SK-N-SH (cell line): Measurements from ENCODE around the gene SOCS3. TPM values are rescaled to one million over a fixed set of nuclear protein-coding genes. Genes with fewer than 3 reads are reported as not detected.
A peak's percentile ranks its signal among the peaks of the same experiment; 100 is the strongest.

Source experiments
- CTCF ChIA-PET: fragments of 300-600, 350-600 bp; formaldehyde crosslinking; extraction: SDS; loops from one replicate; lab custom pipeline; 2021; lab: Yijun Ruan, JAX
- POLR2A ChIA-PET: fragments of 350-600 bp; sonication (Branson Sonifier 250); formaldehyde crosslinking; extraction: SDS; loops from one replicate; lab custom pipeline; 2020; ENCODE audit warnings: antibody characterized with exemption, inconsistent platforms; lab: Yijun Ruan, JAX
- DNase-seq: peaks from one replicate; pipeline ENCODE4 v3.0.0; 2012
- H2AFZ ChIP-seq: fragments of 200-600 bp; sonication (generic); 2 replicates; pipeline ENCODE4 v1.8.1; 2016; ENCODE audit warnings: antibody characterized with exemption, mild to moderate bottlenecking, low read depth
- H3F3A ChIP-seq: fragments of 200-600 bp; sonication (generic); replicated peaks from 2 replicates; pipeline ENCODE3; 2016; ENCODE audit warnings: antibody characterized with exemption, mild to moderate bottlenecking; ENCODE audit not compliant: insufficient read depth
- H3K27ac ChIP-seq, 2 experiments: fragments of 200-500 bp in 1 of 2; fragments of 200-600 bp in 1 of 2; sonication (Bioruptor generic) in 1 of 2; sonication (generic), shearing (Covaris generic) in 1 of 2; 2 replicates each; pipeline versions ENCODE4 v1.5.1 to v1.6.1; 2014 to 2016; ENCODE audit warnings: low read depth in 2 of 2, inconsistent platforms in 1 of 2, low read length in 1 of 2, mild to moderate bottlenecking in 1 of 2, mixed read lengths in 1 of 2
- H3K27me3 ChIP-seq: fragments of 200-600 bp; sonication (generic), shearing (Covaris generic); 2 replicates; pipeline ENCODE4 v1.6.1; 2016; ENCODE audit warnings: mixed run types; ENCODE audit not compliant: insufficient read depth
- H3K36me3 ChIP-seq, 2 experiments: fragments of 200-500 bp in 1 of 2; fragments of 200-600 bp in 1 of 2; sonication (Bioruptor generic) in 1 of 2; sonication (generic) in 1 of 2; replicated peaks in 1 of 2; 2 replicates each; pipeline versions ENCODE3 to v1.5.1; 2014 to 2016; ENCODE audit warnings: low read length in 1 of 2, mild to moderate bottlenecking in 1 of 2; ENCODE audit not compliant: insufficient read depth in 2 of 2, control insufficient read depth in 1 of 2
- H3K4me1 ChIP-seq, 2 experiments: fragments of 200-500 bp in 1 of 2; fragments of 200-600 bp in 1 of 2; sonication (Bioruptor generic) in 1 of 2; sonication (generic), shearing (Covaris generic) in 1 of 2; 2 replicates each; pipeline versions ENCODE4 v1.5.1 to v1.6.1; 2014 to 2016; ENCODE audit warnings: low read depth in 1 of 2, low read length in 1 of 2, mixed run types in 1 of 2; ENCODE audit not compliant: insufficient read depth in 2 of 2, control insufficient read depth in 1 of 2
- H3K4me2 ChIP-seq: fragments of 200-600 bp; sonication (generic), shearing (Covaris generic); 2 replicates; pipeline ENCODE4 v1.6.1; 2017; ENCODE audit warnings: mixed run types
- H3K4me3 ChIP-seq, 2 experiments: fragments of 200-500 bp in 1 of 2; fragments of 200-600 bp in 1 of 2; sonication (Bioruptor generic) in 1 of 2; sonication (generic), shearing (Covaris generic) in 1 of 2; 2 replicates each; pipeline versions ENCODE4 v1.5.1 to v1.8.1; 2014 to 2016; ENCODE audit warnings: low read depth in 2 of 2, inconsistent platforms in 1 of 2, low read length in 1 of 2, mild to moderate bottlenecking in 1 of 2, mixed read lengths in 1 of 2, moderate library complexity in 1 of 2
- H3K79me2 ChIP-seq: fragments of 200-600 bp; sonication (generic); 2 replicates; pipeline ENCODE4 v1.8.1; 2017; ENCODE audit warnings: mild to moderate bottlenecking; ENCODE audit not compliant: insufficient read depth
- H3K9ac ChIP-seq: fragments of 200-600 bp; sonication (generic); 2 replicates; pipeline ENCODE4 v1.6.1; 2017; ENCODE audit warnings: mixed run types
- H3K9me2 ChIP-seq: fragments of 200-600 bp; sonication (generic); 2 replicates; pipeline ENCODE4 v1.6.1; 2017; ENCODE audit warnings: mixed run types
- H3K9me3 ChIP-seq: fragments of 200-600 bp; sonication (generic); 2 replicates; pipeline ENCODE4 v1.6.1; 2017; ENCODE audit warnings: mixed run types, mild to moderate bottlenecking, moderate library complexity
- H4K20me1 ChIP-seq: fragments of 200-600 bp; sonication (generic); 2 replicates; pipeline ENCODE4 v1.6.1; 2017; ENCODE audit warnings: mild to moderate bottlenecking, mixed run types; ENCODE audit not compliant: insufficient read depth
- ELF1 ChIP-seq: IDR thresholded peaks from 2 replicates; pipeline ENCODE4 v1.4.0; 2012
- EP300 ChIP-seq, 2 experiments: IDR thresholded peaks; 2 replicates each; pipeline versions ENCODE4 v1.4.0 to v1.6.1; 2012; ENCODE audit warnings: borderline replicate concordance in 1 of 2, low read depth in 1 of 2, low read length in 1 of 2
- FOSL2 ChIP-seq: IDR thresholded peaks from 2 replicates; pipeline ENCODE4 v1.4.0; 2012; ENCODE audit warnings: low read depth, mild to moderate bottlenecking, moderate library complexity, borderline replicate concordance
- JUND ChIP-seq: IDR thresholded peaks from 2 replicates; pipeline ENCODE4 v1.4.0; 2012
- MEF2A ChIP-seq: IDR thresholded peaks from 2 replicates; pipeline ENCODE4 v1.4.0; 2012; ENCODE audit warnings: low read depth, borderline replicate concordance
- NFIC ChIP-seq: IDR thresholded peaks from 2 replicates; pipeline ENCODE4 v1.4.0; 2012; ENCODE audit warnings: borderline replicate concordance
- POLR2AphosphoS5 ChIP-seq: IDR thresholded peaks from 2 replicates; pipeline ENCODE4 v1.6.1; 2012; ENCODE audit warnings: low read depth, low read length
- RFX5 ChIP-seq: IDR thresholded peaks from 2 replicates; pipeline ENCODE4 v1.6.1; 2012; ENCODE audit warnings: mild to moderate bottlenecking, improper control_type of control experiment, low read length
- RXRA ChIP-seq: IDR thresholded peaks from 2 replicates; pipeline ENCODE4 v1.4.0; 2012; ENCODE audit warnings: low read depth, mild to moderate bottlenecking, borderline replicate concordance
- TCF12 ChIP-seq: IDR thresholded peaks from 2 replicates; pipeline ENCODE4 v1.4.0; 2012
- YY1 ChIP-seq: IDR thresholded peaks from 2 replicates; pipeline ENCODE4 v1.4.0; 2012; ENCODE audit warnings: low read depth, mild to moderate bottlenecking
- WGBS: methylation state at CpG from one replicate; pipeline ENCODE4 v1.1.6; 2017; ENCODE audit warnings: low lambda C conversion rate; 5-methylcytosine and 5-hydroxymethylcytosine counted together
- polyA plus RNA-seq, 3 experiments: library from polyadenylated mRNA; depleted of rRNA; stranded (reverse); fragments of >200 nt; gene quantifications; 2 replicates each; pipeline ENCODE4 v1.2.3, GENCODE V29; 2012
- TF ChIP-seq, protein P1 (sequence below): IDR thresholded peaks from 2 replicates; pipeline ENCODE4 v1.4.0; 2012; ENCODE audit warnings: low read depth, borderline replicate concordance
- TF ChIP-seq, protein P2 (sequence below): IDR thresholded peaks from 2 replicates; pipeline ENCODE4; 2012
- TF ChIP-seq, protein P3 (sequence below): IDR thresholded peaks from 2 replicates; pipeline ENCODE4 v1.4.0; 2012; ENCODE audit warnings: low read depth

SOCS3 gene
- polyA plus RNA-seq, 1 of the 3 experiments (the other 2 are of a cell fraction) = 24.9 TPM

DNA sequence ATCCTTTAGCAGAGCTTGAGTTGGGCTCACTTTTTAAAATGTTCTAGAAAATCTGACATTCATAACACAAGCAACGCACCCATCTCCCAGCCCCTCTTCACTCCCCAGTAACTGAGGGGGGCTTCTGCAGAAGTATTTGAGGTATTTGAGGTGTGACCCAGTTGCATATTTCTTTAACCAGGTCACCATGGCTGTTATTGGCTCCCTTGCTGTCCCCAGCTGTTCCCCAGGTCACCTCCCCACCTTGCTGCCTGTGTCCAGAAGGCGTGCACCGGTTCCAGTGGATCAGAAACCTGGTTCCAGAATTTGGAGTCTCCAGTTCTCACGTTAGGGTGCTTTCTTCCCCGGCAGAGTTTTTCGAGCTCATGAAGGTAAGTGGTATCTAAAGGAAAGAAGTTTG lies 32.4 kb upstream of the SOCS3 start (continued):
- TF ChIP-seq MEF2A = no peak
- TF ChIP-seq ELF1 = no peak
- no peak for TF ChIP-seq RXRA
- no peak for TF ChIP-seq JUND

DNA sequence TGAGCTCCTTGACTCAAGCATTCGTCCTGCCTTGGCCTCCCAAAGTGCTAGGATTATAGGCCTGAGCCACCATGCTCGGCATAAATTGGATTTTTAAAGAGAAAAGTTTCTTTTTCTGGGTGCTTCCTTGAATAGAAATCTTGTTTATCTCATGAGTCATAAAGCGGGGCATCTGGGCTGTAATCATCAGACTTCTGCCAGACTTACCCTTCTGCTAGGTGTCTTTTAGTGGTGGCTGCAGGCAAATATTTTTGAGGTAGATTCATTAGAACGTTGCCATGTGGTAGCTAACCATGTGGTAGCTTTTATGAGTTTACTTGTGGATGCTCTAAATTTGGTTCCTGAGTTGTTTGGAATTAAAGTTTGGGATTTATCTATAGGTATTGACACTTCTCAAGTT lies 32.0 kb upstream of the SOCS3 start:
- H3K4me3 ChIP-seq = peak overlapping the region in 1 of 2 experiments; percentile 23; a peak in 1 of 4 replicates
- H3K4me2 ChIP-seq = peak overlapping the region; percentile 61
- H3K79me2 ChIP-seq = peaks cover 100% of the 10 kb centered on the region
- WGBS = 20% methylated on average over 4 of the region's 4 CpGs
- POLR2A ChIA-PET = no interaction called here
- H2AFZ ChIP-seq = no peak overlapping the region
- DNase-seq = no peak
- no peaks in the 10 kb centered on the region for H3K9me2 ChIP-seq
- H3K27me3 ChIP-seq = no peaks in the 10 kb centered on the region
- TF ChIP-seq, protein P1, sequence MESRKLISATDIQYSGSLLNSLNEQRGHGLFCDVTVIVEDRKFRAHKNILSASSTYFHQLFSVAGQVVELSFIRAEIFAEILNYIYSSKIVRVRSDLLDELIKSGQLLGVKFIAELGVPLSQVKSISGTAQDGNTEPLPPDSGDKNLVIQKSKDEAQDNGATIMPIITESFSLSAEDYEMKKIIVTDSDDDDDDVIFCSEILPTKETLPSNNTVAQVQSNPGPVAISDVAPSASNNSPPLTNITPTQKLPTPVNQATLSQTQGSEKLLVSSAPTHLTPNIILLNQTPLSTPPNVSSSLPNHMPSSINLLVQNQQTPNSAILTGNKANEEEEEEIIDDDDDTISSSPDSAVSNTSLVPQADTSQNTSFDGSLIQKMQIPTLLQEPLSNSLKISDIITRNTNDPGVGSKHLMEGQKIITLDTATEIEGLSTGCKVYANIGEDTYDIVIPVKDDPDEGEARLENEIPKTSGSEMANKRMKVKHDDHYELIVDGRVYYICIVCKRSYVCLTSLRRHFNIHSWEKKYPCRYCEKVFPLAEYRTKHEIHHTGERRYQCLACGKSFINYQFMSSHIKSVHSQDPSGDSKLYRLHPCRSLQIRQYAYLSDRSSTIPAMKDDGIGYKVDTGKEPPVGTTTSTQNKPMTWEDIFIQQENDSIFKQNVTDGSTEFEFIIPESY = no peak
- TF ChIP-seq TCF12 = peak; percentile 88
- TF ChIP-seq MEF2A = no peak; the same call in 1 of the 2 replicates
- TF ChIP-seq NFIC = peak; percentile 26; the same call in 1 of the 2 replicates
- TF ChIP-seq YY1 = no peak
- TF ChIP-seq, protein P2, sequence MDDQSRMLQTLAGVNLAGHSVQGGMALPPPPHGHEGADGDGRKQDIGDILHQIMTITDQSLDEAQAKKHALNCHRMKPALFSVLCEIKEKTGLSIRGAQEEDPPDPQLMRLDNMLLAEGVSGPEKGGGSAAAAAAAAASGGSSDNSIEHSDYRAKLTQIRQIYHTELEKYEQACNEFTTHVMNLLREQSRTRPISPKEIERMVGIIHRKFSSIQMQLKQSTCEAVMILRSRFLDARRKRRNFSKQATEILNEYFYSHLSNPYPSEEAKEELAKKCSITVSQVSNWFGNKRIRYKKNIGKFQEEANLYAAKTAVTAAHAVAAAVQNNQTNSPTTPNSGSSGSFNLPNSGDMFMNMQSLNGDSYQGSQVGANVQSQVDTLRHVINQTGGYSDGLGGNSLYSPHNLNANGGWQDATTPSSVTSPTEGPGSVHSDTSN = peak; percentile 31; the same call in 1 of the 2 replicates
- TF ChIP-seq RFX5 = no peak
- peak in 1 of 2 experiments; percentile 55; a peak in 1 of 4 replicates for TF ChIP-seq EP300 (IDR thresholded peaks at IDR 0.05; ENCODE audit: borderline replicate concordance in 1 of 2, low read depth in 1 of 2, low read length in 1 of 2)
- peak; percentile 88 for TF ChIP-seq FOSL2
- TF ChIP-seq, protein P3, sequence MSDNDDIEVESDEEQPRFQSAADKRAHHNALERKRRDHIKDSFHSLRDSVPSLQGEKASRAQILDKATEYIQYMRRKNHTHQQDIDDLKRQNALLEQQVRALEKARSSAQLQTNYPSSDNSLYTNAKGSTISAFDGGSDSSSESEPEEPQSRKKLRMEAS = peak; percentile 86
- TF ChIP-seq POLR2AphosphoS5 = peak; percentile 52; the same call in 1 of the 2 replicates
- TF ChIP-seq JUND = peak; percentile 87
- H3K36me3 ChIP-seq = peaks cover 17 to 20% of the 10 kb centered on the region in 2 experiments
- peak overlapping the region; percentile 0 to 71; a peak in 2 of 4 replicates for H3K27ac ChIP-seq
- H4K20me1 ChIP-seq = peaks cover 91% of the 10 kb centered on the region
- peak overlapping the region; percentile 29; the same call in 1 of the 2 replicates for H3K9ac ChIP-seq
- H3K4me1 ChIP-seq = peaks cover 13 to 30% of the 10 kb centered on the region in 2 experiments; a peak in 3 of 4 replicates
- CTCF ChIA-PET = interaction anchor here (0.8 to 4.0 kb wide), 9 partner anchors 10 to 317 kb away, joined by 3 to 32 read pairs (median 5); partner anchors contain the start of gene SOCS3
- H3K9me3 ChIP-seq = no peaks in the 10 kb centered on the region
- peaks cover 31% of the 10 kb centered on the region for H3F3A ChIP-seq
